Measurements from ENCODE around the gene TRAPPC1.

DNA sequence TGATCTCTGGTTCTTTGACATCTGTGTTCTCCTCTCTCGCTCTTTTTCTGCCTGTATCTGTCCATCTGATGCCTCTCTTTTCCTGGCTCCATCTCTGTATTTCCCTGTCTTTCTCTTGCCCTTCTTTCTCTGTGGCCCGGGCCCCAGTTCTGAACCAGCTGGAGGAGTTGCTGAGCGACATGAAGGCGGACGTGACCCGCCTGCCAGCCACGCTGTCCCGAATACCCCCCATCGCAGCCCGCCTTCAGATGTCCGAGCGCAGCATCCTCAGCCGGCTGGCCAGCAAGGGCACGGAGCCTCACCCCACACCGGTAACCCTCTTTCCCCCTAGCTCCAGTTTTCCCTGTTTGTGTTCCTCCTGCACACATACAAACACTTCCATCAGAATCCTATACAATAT, 21.5 kb downstream of the TRAPPC1 start:
- TF ChIP-seq CTCF (IDR thresholded peaks at IDR 0.05) (no peak), EP300 (IDR thresholded peaks at IDR 0.05) (no peak), POLR2A (IDR thresholded peaks at IDR 0.05) (no peak)
